ENCODE data around the gene FAM171A1. TPM values are rescaled to one million over a fixed set of nuclear protein-coding genes. Genes with fewer than 3 reads are reported as not detected.

FAM171A1 gene
- total RNA-seq, 1 donor: 16.8 TPM

DNA sequence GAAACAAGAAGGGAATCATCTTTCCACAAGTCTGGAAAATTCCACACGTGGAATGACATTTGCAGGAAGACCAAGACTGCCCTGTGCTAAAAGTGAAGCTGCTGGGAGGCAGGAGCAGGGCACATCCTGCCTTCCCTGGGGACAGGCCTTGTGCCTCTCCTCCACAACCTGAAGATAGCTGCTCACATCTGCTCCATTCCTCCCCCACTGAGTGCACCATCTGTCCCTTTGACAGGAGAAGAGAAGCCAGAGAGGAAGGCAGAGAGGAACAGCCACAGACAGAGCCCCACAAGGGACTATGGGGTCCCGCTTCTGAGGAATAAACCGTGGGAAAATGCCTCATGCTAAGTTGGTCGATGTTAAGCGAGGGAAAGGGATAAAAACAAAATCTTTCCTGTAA lies 15.9 kb upstream of the FAM171A1 start:
- no peak overlapping the region for H3K4me3 ChIP-seq (ENCODE audit: low read depth, low read length)
- TF ChIP-seq, protein P1, sequence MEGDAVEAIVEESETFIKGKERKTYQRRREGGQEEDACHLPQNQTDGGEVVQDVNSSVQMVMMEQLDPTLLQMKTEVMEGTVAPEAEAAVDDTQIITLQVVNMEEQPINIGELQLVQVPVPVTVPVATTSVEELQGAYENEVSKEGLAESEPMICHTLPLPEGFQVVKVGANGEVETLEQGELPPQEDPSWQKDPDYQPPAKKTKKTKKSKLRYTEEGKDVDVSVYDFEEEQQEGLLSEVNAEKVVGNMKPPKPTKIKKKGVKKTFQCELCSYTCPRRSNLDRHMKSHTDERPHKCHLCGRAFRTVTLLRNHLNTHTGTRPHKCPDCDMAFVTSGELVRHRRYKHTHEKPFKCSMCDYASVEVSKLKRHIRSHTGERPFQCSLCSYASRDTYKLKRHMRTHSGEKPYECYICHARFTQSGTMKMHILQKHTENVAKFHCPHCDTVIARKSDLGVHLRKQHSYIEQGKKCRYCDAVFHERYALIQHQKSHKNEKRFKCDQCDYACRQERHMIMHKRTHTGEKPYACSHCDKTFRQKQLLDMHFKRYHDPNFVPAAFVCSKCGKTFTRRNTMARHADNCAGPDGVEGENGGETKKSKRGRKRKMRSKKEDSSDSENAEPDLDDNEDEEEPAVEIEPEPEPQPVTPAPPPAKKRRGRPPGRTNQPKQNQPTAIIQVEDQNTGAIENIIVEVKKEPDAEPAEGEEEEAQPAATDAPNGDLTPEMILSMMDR (IDR thresholded peaks at IDR 0.05; ENCODE audit: insufficient read depth, low read depth, low read length): no peak
- no peak for DNase-seq (ENCODE audit: low read depth)

DNA sequence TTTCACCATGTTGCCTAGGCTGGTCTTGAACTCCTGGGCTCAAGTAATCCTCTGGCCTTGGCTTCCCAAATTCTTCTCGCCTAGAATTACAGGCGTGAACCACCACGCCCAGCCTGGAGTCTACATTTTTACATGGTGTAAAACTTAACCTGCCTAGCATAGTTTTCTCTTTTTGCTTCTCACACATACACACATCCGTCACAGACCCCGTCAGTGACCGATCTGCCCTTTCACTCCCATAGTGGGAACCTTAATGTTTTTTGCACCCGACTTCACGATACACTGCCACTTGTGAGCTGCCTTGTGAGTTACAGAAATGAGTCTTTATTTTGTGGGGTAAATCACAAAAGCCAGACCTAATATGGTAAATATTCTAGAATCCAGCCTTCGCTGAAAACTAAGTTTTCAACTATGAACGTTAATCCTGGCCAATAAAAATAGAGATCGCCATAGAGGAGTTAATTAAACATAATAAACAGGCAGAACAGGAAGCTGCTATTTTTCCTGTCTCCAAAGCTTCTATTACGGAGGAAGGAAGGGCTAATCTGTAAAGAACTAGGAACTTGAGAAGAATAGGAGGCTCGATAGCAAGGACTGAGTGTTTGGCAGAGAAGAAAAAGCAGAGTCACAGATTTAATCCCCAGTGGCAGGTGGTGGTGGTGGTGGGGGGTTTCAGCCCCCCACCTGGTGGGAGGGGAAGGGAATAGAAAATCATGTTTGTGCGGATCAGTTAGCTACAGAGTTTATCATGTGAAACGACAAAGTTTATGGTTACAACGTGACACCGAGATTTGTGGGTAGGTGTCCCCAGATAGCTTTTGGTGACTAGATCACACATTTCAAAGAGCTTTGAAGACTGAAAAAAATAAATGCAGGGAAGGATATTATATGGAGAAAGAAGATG lies 14.7 kb upstream of the FAM171A1 start:
- DNase-seq (ENCODE audit: low read depth): no peak
- TF ChIP-seq, protein P1 (IDR thresholded peaks at IDR 0.05; ENCODE audit: insufficient read depth, low read depth, low read length): no peak
- no peak overlapping the region for H3K4me3 ChIP-seq (ENCODE audit: low read depth, low read length)

DNA sequence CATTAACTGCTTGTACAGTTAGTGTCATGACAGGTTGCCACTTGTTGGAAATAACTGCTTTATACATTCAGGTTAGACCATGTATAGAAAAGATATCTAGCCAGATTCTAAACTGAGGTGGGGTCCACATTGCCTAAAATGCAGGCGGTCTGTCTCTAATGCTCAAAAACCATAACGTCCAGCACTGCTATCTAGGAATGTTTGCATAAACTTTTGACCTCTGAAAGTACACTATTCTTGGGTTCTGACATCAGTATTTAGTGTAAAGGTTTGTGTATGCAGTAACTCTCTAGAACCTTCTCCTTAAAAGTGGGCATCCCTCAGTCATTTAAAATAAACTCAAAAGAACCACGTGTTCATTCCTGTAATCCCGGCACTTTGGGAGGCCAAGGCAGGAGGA lies 10.3 kb upstream of the FAM171A1 start:
- DNase-seq (ENCODE audit: low read depth): no peak
- no peak overlapping the region for H3K4me3 ChIP-seq (ENCODE audit: low read depth, low read length)
- TF ChIP-seq, protein P1 (IDR thresholded peaks at IDR 0.05; ENCODE audit: insufficient read depth, low read depth, low read length): no peak

GRCh38 chr10:15379078-15379477 lies 8.0 kb upstream of the FAM171A1 start:
- DNase-seq (ENCODE audit: low read depth): no peak

GRCh38 chr10:15378569-15378968 lies 7.5 kb upstream of the FAM171A1 start:
- no peak overlapping the region for H3K4me3 ChIP-seq (ENCODE audit: low read depth, low read length)
- TF ChIP-seq, protein P1 (IDR thresholded peaks at IDR 0.05; ENCODE audit: insufficient read depth, low read depth, low read length): no peak
- DNase-seq (ENCODE audit: low read depth): no peak

More at GRCh38 chr10:15379078-15379477, 8.0 kb upstream of the FAM171A1 start:
- TF ChIP-seq, protein P1 (IDR thresholded peaks at IDR 0.05; ENCODE audit: insufficient read depth, low read depth, low read length): no peak
- no peak overlapping the region for H3K4me3 ChIP-seq (ENCODE audit: low read depth, low read length)

DNA sequence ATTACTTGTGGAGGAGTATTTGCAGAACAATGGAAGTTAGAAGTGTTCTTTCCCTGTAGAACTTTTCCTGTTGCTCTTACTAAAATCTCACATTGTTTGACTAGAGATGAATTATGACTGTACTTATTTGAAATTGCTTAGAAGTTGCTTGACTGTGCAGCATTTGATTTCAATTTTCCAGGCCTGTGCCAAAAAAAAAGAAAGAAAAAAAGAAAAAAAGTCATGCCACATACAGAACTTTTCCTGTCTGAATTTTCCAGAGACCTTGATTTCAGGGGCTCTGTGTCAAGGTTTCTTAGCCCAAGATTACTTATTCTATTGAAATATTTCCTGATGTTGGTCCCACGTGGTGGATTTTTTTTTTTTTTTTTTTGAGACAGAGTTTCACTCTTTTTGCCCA lies 3.5 kb upstream of the FAM171A1 start:
- TF ChIP-seq, protein P1 (IDR thresholded peaks at IDR 0.05; ENCODE audit: insufficient read depth, low read depth, low read length): no peak
- no peak for DNase-seq (ENCODE audit: low read depth)

More for the DNA sequence above, 3.5 kb upstream of the FAM171A1 start:
- no peak overlapping the region for H3K4me3 ChIP-seq (ENCODE audit: low read depth, low read length)
